Esophagus muscularis mucosa (tissue), 4 donors: ENCODE results near the gene ARMC10. TPM values are rescaled to one million over a fixed set of nuclear protein-coding genes. Genes with fewer than 3 reads are reported as not detected.

Experiments used
- DNase-seq: peaks from one replicate; pipeline ENCODE4 v3.0.0-alpha.2; 2017; ENCODE audit errors: extremely low spot score
- H3K27ac ChIP-seq, 4 donors: fragments of 200-600 bp; sonication (generic); replicated peaks in 1 of 4; 1 replicate in 3 of 4; 2 replicates in 1 of 4; pipeline ENCODE4 v1.5.1; 2016 to 2019; ENCODE audit warnings: mild to moderate bottlenecking in 1 of 4
- H3K27me3 ChIP-seq, 4 donors: fragments of 200-600 bp; sonication (generic); one replicate each; pipeline versions ENCODE4 v1.5.1 to v1.6.0; 2016 to 2019
- H3K36me3 ChIP-seq, 4 donors: fragments of 200-600 bp; sonication (generic); one replicate each; pipeline ENCODE4 v1.5.1; 2016 to 2019
- H3K4me1 ChIP-seq, 4 donors: fragments of 200-600 bp; sonication (generic); one replicate each; pipeline ENCODE4 v1.5.1; 2016 to 2019
- H3K4me3 ChIP-seq, 4 donors: fragments of 200-600 bp; sonication (generic); 1 replicate in 2 of 4; 2 replicates in 2 of 4; pipeline ENCODE4 v1.5.1; 2016 to 2019; ENCODE audit warnings: mild to moderate bottlenecking in 4 of 4, moderate library complexity in 1 of 4
- H3K9me3 ChIP-seq, 4 donors: fragments of 200-600 bp; sonication (generic); 1 replicate in 3 of 4; 2 replicates in 1 of 4; pipeline ENCODE4 v1.5.1; 2016 to 2019
- CTCF ChIP-seq, 3 experiments: fragments of 200-600 bp in 2 of 3; fragments of 450-650 bp in 1 of 3; sonication (generic) in 2 of 3; IDR thresholded peaks; one replicate each; pipeline ENCODE4 v1.5.1; 2017 to 2019; ENCODE audit warnings: antibody characterized with exemption in 3 of 3, mild to moderate bottlenecking in 2 of 3, moderate library complexity in 1 of 3
- EP300 ChIP-seq: sonication (generic); formaldehyde crosslinking; IDR thresholded peaks from one replicate; pipeline ENCODE4 v1.6.1; 2017; ENCODE audit warnings: antibody characterized with exemption
- POLR2A ChIP-seq: fragments of 450-650 bp; IDR thresholded peaks from one replicate; pipeline ENCODE4 v1.6.1; 2017; ENCODE audit warnings: antibody characterized with exemption, moderate library complexity, mild to moderate bottlenecking, low read depth
- POLR2AphosphoS5 ChIP-seq, 2 donors: sonication (generic); formaldehyde crosslinking; IDR thresholded peaks; one replicate each; pipeline ENCODE4 v1.6.1; 2017; ENCODE audit warnings: antibody characterized with exemption in 2 of 2
- WGBS: methylation state at CpG from one replicate; pipeline ENCODE4 v1.1.5; 2018; 5-methylcytosine and 5-hydroxymethylcytosine counted together
- intact Hi-C: fragments of 100-400 bp; cut with DNase I; formaldehyde crosslinking; loops from one replicate; pipeline ENCODE4 v1.15.1; 2023
- total RNA-seq, 4 donors: library from RNA; depleted of rRNA; stranded (reverse); fragments of >200 nt; gene quantifications; one replicate each; pipeline versions ENCODE4 v1.1.0 to v1.2.1, GENCODE V29; 2016

Gene ARMC10
- total RNA-seq, 4 donors from 2014 or later: 28.8 to 41.2 (median 37.2) TPM

GRCh38 chr7:103129702-103130549, 55.0 kb downstream of the ARMC10 start:
- WGBS: 81% methylated on average over 6 of the region's 6 CpGs
- Histone ChIP-seq H3K27ac (no peak overlapping the region), H3K4me1 (peaks cover 0 to 16% (median 7%) of the 10 kb centered on the region in 4 donors), H3K27me3 (no peaks in the 10 kb centered on the region), H3K36me3 (peaks cover 0 to 30% (median 17%) of the 10 kb centered on the region in 4 donors), H3K9me3 (no peaks in the 10 kb centered on the region), H3K4me3 (no peak overlapping the region)
- TF ChIP-seq POLR2AphosphoS5 (IDR thresholded peaks at IDR 0.05): no peak
- TF ChIP-seq POLR2A: no peak
- TF ChIP-seq EP300: no peak
- no peak for TF ChIP-seq CTCF (IDR thresholded peaks at IDR 0.05)
- intact Hi-C loops: no loop called here
- no peak for DNase-seq

GRCh38 chr7:103130901-103131624, 56.1 kb downstream of the ARMC10 start:
- no peaks in the 10 kb centered on the region for H3K9me3 ChIP-seq
- no peak for TF ChIP-seq POLR2A
- TF ChIP-seq CTCF (IDR thresholded peaks at IDR 0.05): no peak
- no peak for TF ChIP-seq EP300
- no peak for TF ChIP-seq POLR2AphosphoS5 (IDR thresholded peaks at IDR 0.05)
- no peak overlapping the region for H3K4me3 ChIP-seq
- H3K27ac ChIP-seq: no peak overlapping the region
- intact Hi-C loops: no loop called here
- peaks cover 0 to 23% (median 9%) of the 10 kb centered on the region in 4 donors for H3K4me1 ChIP-seq
- 78% methylated on average over 9 of the region's 9 CpGs for WGBS
- no peak for DNase-seq
- no peaks in the 10 kb centered on the region for H3K27me3 ChIP-seq
- H3K36me3 ChIP-seq: peaks cover 0 to 22% (median 14%) of the 10 kb centered on the region in 4 donors

DNA sequence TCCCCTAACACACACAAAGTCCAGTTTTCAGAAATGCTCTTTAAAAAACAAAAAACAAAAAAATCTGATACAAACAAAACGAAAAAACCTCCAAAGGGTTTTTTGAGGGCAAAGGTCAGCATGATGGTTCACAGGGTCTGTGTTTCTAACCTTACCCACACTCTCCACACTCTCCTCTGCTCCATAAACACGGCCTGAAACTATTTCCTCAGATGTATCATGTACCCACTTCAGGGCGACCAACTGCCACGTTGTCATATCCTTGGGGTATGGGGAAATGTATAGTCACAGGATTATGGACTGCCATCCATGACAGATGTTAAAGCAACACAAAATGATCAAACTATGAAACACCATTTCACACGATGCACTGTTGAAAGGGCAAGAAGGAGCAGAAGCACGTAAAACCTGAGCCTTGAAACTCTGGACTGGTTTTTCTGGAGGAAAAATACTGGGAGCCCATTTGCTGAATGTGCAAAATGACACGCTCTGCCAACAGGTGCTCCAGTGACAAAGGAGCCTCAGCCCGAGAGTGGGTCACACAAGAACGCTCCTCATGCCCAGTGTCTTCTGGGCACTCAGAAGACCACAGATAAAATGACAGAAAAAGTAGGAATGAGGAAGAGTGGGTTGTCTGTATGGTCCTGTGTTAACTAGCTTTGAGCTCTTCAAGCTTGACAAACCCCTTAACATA, 58.2 kb downstream of the ARMC10 start:
- H3K4me1 ChIP-seq: peaks cover 0 to 23% (median 9%) of the 10 kb centered on the region in 4 donors
- H3K27ac ChIP-seq: no peak overlapping the region

More for the DNA sequence above, 58.2 kb downstream of the ARMC10 start:
- Histone ChIP-seq H3K9me3 (no peaks in the 10 kb centered on the region), H3K4me3 (no peak overlapping the region), H3K27me3 (no peaks in the 10 kb centered on the region), H3K36me3 (peaks cover 0 to 5% (median 3%) of the 10 kb centered on the region in 4 donors)
- no peak for DNase-seq
- TF ChIP-seq POLR2AphosphoS5 (IDR thresholded peaks at IDR 0.05) (no peak), POLR2A (no peak), CTCF (IDR thresholded peaks at IDR 0.05) (no peak), EP300 (no peak)
- WGBS: 81% methylated on average over 9 of the region's 9 CpGs
- intact Hi-C loops: no loop called here
